ENCODE measurements around the gene SLC5A10.

Gene SLC5A10

GRCh38 chr17:18978655-18979054 is 26.7 kb downstream of the SLC5A10 start:
- H3K4me3 ChIP-seq (ENCODE audit: low read length), result no peak overlapping the region
- H3K9me3 ChIP-seq (ENCODE audit: control insufficient read depth, low read depth, low read length), result no peaks in the 10 kb centered on the region
- peaks cover 30% of the 10 kb centered on the region for H3K36me3 ChIP-seq (ENCODE audit: control insufficient read depth, low read depth, low read length)
- no peaks in the 10 kb centered on the region for H3K27me3 ChIP-seq (ENCODE audit: control insufficient read depth, insufficient read depth, low read length)
- no peaks in the 10 kb centered on the region for H3K4me1 ChIP-seq (ENCODE audit: control insufficient read depth, low read depth, low read length)
- no peak overlapping the region for H3K9ac ChIP-seq (ENCODE audit: low read length)
- H3K27ac ChIP-seq (ENCODE audit: low read length), result no peak overlapping the region

- no peaks in the 10 kb centered on the region for H3K27me3 ChIP-seq (ENCODE audit: control insufficient read depth, insufficient read depth, low read length)
- H3K27ac ChIP-seq (ENCODE audit: low read length), result no peak overlapping the region
- H3K9ac ChIP-seq (ENCODE audit: low read length), result no peak overlapping the region
- peaks cover 37% of the 10 kb centered on the region for H3K36me3 ChIP-seq (ENCODE audit: control insufficient read depth, low read depth, low read length)
- no peaks in the 10 kb centered on the region for H3K9me3 ChIP-seq (ENCODE audit: control insufficient read depth, low read depth, low read length)
- H3K4me3 ChIP-seq (ENCODE audit: low read length), result no peak overlapping the region
- no peaks in the 10 kb centered on the region for H3K4me1 ChIP-seq (ENCODE audit: control insufficient read depth, low read depth, low read length)
Observed at GRCh38 chr17:18980682-18981334, 28.8 kb downstream of the SLC5A10 start.

- H3K27ac ChIP-seq (ENCODE audit: low read length), result no peak overlapping the region
- no peaks in the 10 kb centered on the region for H3K9me3 ChIP-seq (ENCODE audit: control insufficient read depth, low read depth, low read length)
- H3K9ac ChIP-seq (ENCODE audit: low read length), result no peak overlapping the region
- no peaks in the 10 kb centered on the region for H3K27me3 ChIP-seq (ENCODE audit: control insufficient read depth, insufficient read depth, low read length)
- H3K4me3 ChIP-seq (ENCODE audit: low read length), result no peak overlapping the region
- H3K4me1 ChIP-seq (ENCODE audit: control insufficient read depth, low read depth, low read length), result no peaks in the 10 kb centered on the region
- H3K36me3 ChIP-seq (ENCODE audit: control insufficient read depth, low read depth, low read length), result peaks cover 42% of the 10 kb centered on the region
Observed at GRCh38 chr17:18981335-18981641, 29.3 kb downstream of the SLC5A10 start.

GRCh38 chr17:18981642-18982424 is 29.9 kb downstream of the SLC5A10 start:
- H3K27ac ChIP-seq (ENCODE audit: low read length), result no peak overlapping the region
- H3K4me3 ChIP-seq (ENCODE audit: low read length), result no peak overlapping the region
- no peak overlapping the region for H3K9ac ChIP-seq (ENCODE audit: low read length)
- H3K36me3 ChIP-seq (ENCODE audit: control insufficient read depth, low read depth, low read length), result peaks cover 45% of the 10 kb centered on the region
- no peaks in the 10 kb centered on the region for H3K27me3 ChIP-seq (ENCODE audit: control insufficient read depth, insufficient read depth, low read length)
- H3K4me1 ChIP-seq (ENCODE audit: control insufficient read depth, low read depth, low read length), result no peaks in the 10 kb centered on the region
- no peaks in the 10 kb centered on the region for H3K9me3 ChIP-seq (ENCODE audit: control insufficient read depth, low read depth, low read length)

GRCh38 chr17:18984273-18985114 is 32.5 kb downstream of the SLC5A10 start:
- Histone ChIP-seq H3K27me3 (ENCODE audit: control insufficient read depth, insufficient read depth, low read length) (no peaks in the 10 kb centered on the region), H3K27ac (ENCODE audit: low read length) (no peak overlapping the region), H3K9ac (ENCODE audit: low read length) (no peak overlapping the region), H3K9me3 (ENCODE audit: control insufficient read depth, low read depth, low read length) (no peaks in the 10 kb centered on the region), H3K36me3 (ENCODE audit: control insufficient read depth, low read depth, low read length) (peaks cover 36% of the 10 kb centered on the region), H3K4me1 (ENCODE audit: control insufficient read depth, low read depth, low read length) (no peaks in the 10 kb centered on the region), H3K4me3 (ENCODE audit: low read length) (no peak overlapping the region)

- Histone ChIP-seq H3K27me3 (ENCODE audit: control insufficient read depth, insufficient read depth, low read length) (no peaks in the 10 kb centered on the region), H3K4me3 (ENCODE audit: low read length) (no peak overlapping the region), H3K4me1 (ENCODE audit: control insufficient read depth, low read depth, low read length) (no peaks in the 10 kb centered on the region), H3K9ac (ENCODE audit: low read length) (no peak overlapping the region), H3K36me3 (ENCODE audit: control insufficient read depth, low read depth, low read length) (peaks cover 36% of the 10 kb centered on the region), H3K27ac (ENCODE audit: low read length) (no peak overlapping the region), H3K9me3 (ENCODE audit: control insufficient read depth, low read depth, low read length) (no peaks in the 10 kb centered on the region)
Observed at GRCh38 chr17:18985475-18985874, 33.5 kb downstream of the SLC5A10 start.

- H3K4me3 ChIP-seq (ENCODE audit: low read length), result no peak overlapping the region
- H3K4me1 ChIP-seq (ENCODE audit: control insufficient read depth, low read depth, low read length), result no peaks in the 10 kb centered on the region
- no peaks in the 10 kb centered on the region for H3K9me3 ChIP-seq (ENCODE audit: control insufficient read depth, low read depth, low read length)
- no peak overlapping the region for H3K27ac ChIP-seq (ENCODE audit: low read length)
- no peaks in the 10 kb centered on the region for H3K27me3 ChIP-seq (ENCODE audit: control insufficient read depth, insufficient read depth, low read length)
- H3K36me3 ChIP-seq (ENCODE audit: control insufficient read depth, low read depth, low read length), result peaks cover 36% of the 10 kb centered on the region
- no peak overlapping the region for H3K9ac ChIP-seq (ENCODE audit: low read length)
Observed at GRCh38 chr17:18986541-18987229, 34.7 kb downstream of the SLC5A10 start.

- peaks cover 36% of the 10 kb centered on the region for H3K36me3 ChIP-seq (ENCODE audit: control insufficient read depth, low read depth, low read length)
Observed at GRCh38 chr17:18987230-18987610, 35.3 kb downstream of the SLC5A10 start.

GRCh38 chr17:18987862-18988545 is 36.0 kb downstream of the SLC5A10 start:
- Histone ChIP-seq H3K4me3 (ENCODE audit: low read length) (no peak overlapping the region), H3K9me3 (ENCODE audit: control insufficient read depth, low read depth, low read length) (no peaks in the 10 kb centered on the region), H3K36me3 (ENCODE audit: control insufficient read depth, low read depth, low read length) (peaks cover 36% of the 10 kb centered on the region), H3K27me3 (ENCODE audit: control insufficient read depth, insufficient read depth, low read length) (no peaks in the 10 kb centered on the region), H3K9ac (ENCODE audit: low read length) (no peak overlapping the region), H3K4me1 (ENCODE audit: control insufficient read depth, low read depth, low read length) (no peaks in the 10 kb centered on the region), H3K27ac (ENCODE audit: low read length) (no peak overlapping the region)

More at GRCh38 chr17:18987230-18987610, 35.3 kb downstream of the SLC5A10 start:
- Histone ChIP-seq H3K9me3 (ENCODE audit: control insufficient read depth, low read depth, low read length) (no peaks in the 10 kb centered on the region), H3K4me1 (ENCODE audit: control insufficient read depth, low read depth, low read length) (no peaks in the 10 kb centered on the region), H3K9ac (ENCODE audit: low read length) (no peak overlapping the region), H3K4me3 (ENCODE audit: low read length) (no peak overlapping the region), H3K27ac (ENCODE audit: low read length) (no peak overlapping the region), H3K27me3 (ENCODE audit: control insufficient read depth, insufficient read depth, low read length) (no peaks in the 10 kb centered on the region)

GRCh38 chr17:18988546-18989173 is 36.7 kb downstream of the SLC5A10 start:
- H3K27ac ChIP-seq (ENCODE audit: low read length), result no peak overlapping the region
- H3K9me3 ChIP-seq (ENCODE audit: control insufficient read depth, low read depth, low read length), result no peaks in the 10 kb centered on the region
- no peak overlapping the region for H3K4me3 ChIP-seq (ENCODE audit: low read length)
- H3K9ac ChIP-seq (ENCODE audit: low read length), result no peak overlapping the region
- no peaks in the 10 kb centered on the region for H3K27me3 ChIP-seq (ENCODE audit: control insufficient read depth, insufficient read depth, low read length)
- H3K4me1 ChIP-seq (ENCODE audit: control insufficient read depth, low read depth, low read length), result no peaks in the 10 kb centered on the region
- peaks cover 36% of the 10 kb centered on the region for H3K36me3 ChIP-seq (ENCODE audit: control insufficient read depth, low read depth, low read length)

Measured in iPS-18a (cell line).